Activated CD4-positive, CD25-positive, alpha-beta regulatory T cell treated with anti-CD3 and anti-CD28 coated beads, Interleukin-2, amount 50 U/mL, for 16 hours (primary cell): ENCODE measurements around the gene ELMO1.

ENCODE experiments used
- DNase-seq: peaks from one replicate; pipeline ENCODE4 v3.0.0-alpha.2; 2020; ENCODE audit warnings: low read depth, low spot score

Gene ELMO1

GRCh38 chr7:36923185-36923584 lies 525.5 kb downstream of the ELMO1 start:
- DNase-seq: no peak

- DNase-seq: no peak
Observed at GRCh38 chr7:36920433-36920832, 528.2 kb downstream of the ELMO1 start.

- DNase-seq: no peak
Observed at GRCh38 chr7:36919738-36920137, 528.9 kb downstream of the ELMO1 start.

GRCh38 chr7:36918591-36918990 lies 530.1 kb downstream of the ELMO1 start:
- no peak for DNase-seq

GRCh38 chr7:36916619-36917018 lies 532.0 kb downstream of the ELMO1 start:
- no peak for DNase-seq

GRCh38 chr7:36916116-36916515 lies 532.5 kb downstream of the ELMO1 start:
- DNase-seq: no peak

GRCh38 chr7:36911788-36912187 lies 536.9 kb downstream of the ELMO1 start:
- no peak for DNase-seq

GRCh38 chr7:36910859-36911258 lies 537.8 kb downstream of the ELMO1 start:
- DNase-seq: no peak

- no peak for DNase-seq
Observed at GRCh38 chr7:36910401-36910800, 538.3 kb downstream of the ELMO1 start.

GRCh38 chr7:36906956-36907635 lies 541.6 kb downstream of the ELMO1 start:
- no peak for DNase-seq

- no peak for DNase-seq
Observed at GRCh38 chr7:36906448-36906847, 542.2 kb downstream of the ELMO1 start.

- DNase-seq: no peak
Observed at GRCh38 chr7:36905841-36906240, 542.8 kb downstream of the ELMO1 start.

- no peak for DNase-seq
Observed at GRCh38 chr7:36904802-36905201, 543.9 kb downstream of the ELMO1 start.

GRCh38 chr7:36904101-36904500 lies 544.6 kb downstream of the ELMO1 start:
- no peak for DNase-seq

GRCh38 chr7:36900988-36901710 lies 547.5 kb downstream of the ELMO1 start:
- no peak for DNase-seq

GRCh38 chr7:36898186-36898585 lies 550.5 kb downstream of the ELMO1 start:
- DNase-seq: no peak

GRCh38 chr7:36896956-36897590 lies 551.6 kb downstream of the ELMO1 start:
- no peak for DNase-seq

GRCh38 chr7:36896418-36896817 lies 552.2 kb downstream of the ELMO1 start:
- no peak for DNase-seq

- no peak for DNase-seq
Observed at GRCh38 chr7:36895192-36895591, 553.5 kb downstream of the ELMO1 start.

GRCh38 chr7:36894190-36894589 lies 554.5 kb downstream of the ELMO1 start:
- no peak for DNase-seq

GRCh38 chr7:36889182-36889581 lies 559.5 kb downstream of the ELMO1 start:
- no peak for DNase-seq

GRCh38 chr7:36887969-36888368 lies 560.7 kb downstream of the ELMO1 start:
- DNase-seq: no peak

- no peak for DNase-seq
Observed at GRCh38 chr7:36887233-36887632, 561.4 kb downstream of the ELMO1 start.
